Activated CD8-positive, alpha-beta memory T cell treated with anti-CD3 and anti-CD28 coated beads, Interleukin-2, amount 50 U/mL, for 24 hours (primary cell): ENCODE data around the gene COQ9.

Experiments used
- DNase-seq: peaks from one replicate; pipeline ENCODE4 v3.0.0-alpha.2; 2020; ENCODE audit errors: extremely low read depth

Gene COQ9

DNA sequence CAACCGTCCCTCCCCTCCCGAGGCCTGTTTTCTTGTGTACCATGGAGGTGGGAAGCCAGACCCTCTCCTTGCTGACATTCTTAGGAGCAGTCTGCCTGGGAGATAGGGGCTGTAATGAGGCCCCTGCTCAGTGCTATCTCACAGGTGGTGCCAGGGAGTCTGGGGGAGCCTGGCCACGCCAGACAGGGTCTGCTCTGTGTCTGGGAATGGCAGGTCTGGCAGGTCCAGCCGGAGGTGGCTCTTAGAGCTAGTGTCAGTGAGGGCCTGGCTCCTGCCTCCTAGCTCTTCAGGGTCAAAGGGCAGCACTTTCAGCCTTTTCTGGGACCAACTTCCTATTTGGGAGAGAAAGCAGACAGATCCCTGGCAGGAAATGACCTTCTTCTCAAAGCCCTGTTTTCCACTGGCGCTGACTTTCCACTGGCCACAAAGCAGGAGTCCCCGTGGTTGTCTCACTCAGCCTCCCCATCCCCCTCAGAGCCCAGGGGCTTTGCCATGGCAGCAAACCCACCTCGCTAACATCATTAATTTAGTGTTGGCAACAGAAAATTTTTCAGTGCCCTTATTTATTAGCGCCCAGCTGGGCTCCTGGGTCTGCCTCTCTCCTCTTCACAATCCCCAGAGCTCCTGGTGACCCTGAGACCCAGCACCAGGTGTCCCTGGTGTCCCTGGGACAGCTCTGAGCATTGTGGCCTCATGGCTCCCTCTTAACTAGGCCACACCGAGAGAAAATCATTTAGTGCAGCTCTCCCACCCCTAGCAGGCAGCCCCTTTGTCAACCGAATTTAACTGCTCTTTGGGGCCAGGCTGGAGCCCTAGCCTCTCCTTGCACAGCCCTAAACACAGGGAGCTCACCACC lies 63.0 kb downstream of the COQ9 start:
- DNase-seq: no peak
